ENCODE measurements around the gene ATXN1. TPM values are rescaled to one million over a fixed set of nuclear protein-coding genes. Genes with fewer than 3 reads are reported as not detected.

Gene ATXN1
- total and polyA plus RNA-seq, 2 of the 8 experiments (the other 6 are each of a cell fraction or from before 2014, with no cell fraction given): 1.6 to 4.0 TPM

DNA sequence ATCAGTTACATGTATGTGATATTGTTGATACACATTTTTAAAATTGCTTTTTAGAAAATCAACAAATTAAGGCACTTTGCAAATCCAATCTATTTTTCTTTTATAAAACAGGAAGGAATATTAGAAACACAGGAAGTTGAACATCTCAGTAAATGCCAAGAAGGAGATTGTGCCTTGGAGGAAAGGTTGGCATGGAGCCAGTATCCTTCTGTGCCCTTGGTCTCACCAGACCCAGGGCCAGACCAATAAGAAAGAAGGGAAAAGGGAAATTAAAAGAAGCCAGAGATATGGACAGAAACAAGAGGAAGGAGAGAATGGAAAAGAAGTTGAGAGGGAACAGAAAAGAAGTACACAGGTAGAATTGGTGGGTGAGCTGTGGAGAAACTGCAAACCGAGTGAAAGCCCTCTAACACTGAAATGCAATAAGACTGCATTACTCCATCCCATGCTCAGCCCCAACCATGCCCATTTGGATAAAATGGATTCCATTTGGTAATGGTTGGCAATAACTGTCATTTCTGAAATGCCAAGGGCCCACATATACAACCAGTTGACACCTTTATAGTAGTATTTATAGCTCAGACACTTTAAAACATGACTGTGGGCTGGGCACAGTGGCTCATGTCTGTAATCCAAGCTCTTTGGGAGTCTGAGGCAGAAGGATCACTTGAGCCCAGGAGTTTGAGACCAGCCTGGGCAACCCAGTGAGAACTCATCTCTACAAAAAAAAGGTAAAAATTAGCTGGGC is 389.1 kb downstream of the ATXN1 start:
- no peaks in the 10 kb centered on the region for H3K79me1 ChIP-seq (ENCODE audit: low read depth, low read length)

More for the DNA sequence above, 389.1 kb downstream of the ATXN1 start:
- Histone ChIP-seq H3K79me2 (ENCODE audit: control insufficient read depth in 1 of 2, insufficient read depth in 2 of 2, low read length in 2 of 2) (no peaks in the 10 kb centered on the region), H4K5ac (ENCODE audit: insufficient read length, low read depth, low read length) (no peak overlapping the region), H3K27me3 (replicated peaks in 1 of 4; ENCODE audit: control insufficient read depth in 3 of 4, extremely low read depth in 1 of 4, insufficient read depth in 3 of 4, low read length in 3 of 4) (no peaks in the 10 kb centered on the region), H3K27ac (ENCODE audit: low read depth, low read length) (no peak overlapping the region), H3K4ac (replicated peaks; ENCODE audit: insufficient read length, low read depth, low read length) (no peak overlapping the region), H4K8ac (ENCODE audit: extremely low read depth, insufficient read depth, low read length) (no peak overlapping the region), H3K9ac (replicated peaks in 1 of 4; ENCODE audit: extremely low read depth in 1 of 4, low read depth in 3 of 4, low read length in 3 of 4) (no peak overlapping the region), H2BK15ac (ENCODE audit: low read length) (no peak overlapping the region), H2BK12ac (ENCODE audit: low read depth, low read length) (no peak overlapping the region), H3K4me2 (ENCODE audit: insufficient read depth in 1 of 2, low read depth in 2 of 2, low read length in 2 of 2) (no peak overlapping the region), H3K14ac (ENCODE audit: insufficient read length) (no peak overlapping the region), H3K9me3 (ENCODE audit: insufficient read depth in 2 of 2, low read depth in 1 of 2, low read length in 1 of 2) (no peaks in the 10 kb centered on the region), H3K18ac (ENCODE audit: extremely low read depth, low read length) (no peak overlapping the region), H3K23me2 (ENCODE audit: low read depth, low read length) (no peaks in the 10 kb centered on the region), H3K4me3 (ENCODE audit: extremely low read depth in 1 of 4, insufficient read depth in 2 of 4, low read depth in 3 of 4, low read length in 4 of 4) (no peak overlapping the region), H3K56ac (replicated peaks; ENCODE audit: insufficient read length, low read depth, low read length) (no peak overlapping the region), H2BK5ac (ENCODE audit: low read depth, low read length) (no peak overlapping the region), H3K36me3 (ENCODE audit: control insufficient read depth in 2 of 4, insufficient read depth in 4 of 4, low read length in 3 of 4) (no peaks in the 10 kb centered on the region), H3K4me1 (replicated peaks in 1 of 4; ENCODE audit: control insufficient read depth in 3 of 4, insufficient read depth in 4 of 4, low read length in 3 of 4) (no peaks in the 10 kb centered on the region; a peak in 1 of 7 replicates), H4K91ac (replicated peaks; ENCODE audit: insufficient read length, low read length) (no peak overlapping the region), H2AK5ac (ENCODE audit: low read depth, low read length) (no peak overlapping the region), H2AFZ (ENCODE audit: low read length) (no peak overlapping the region), H2BK20ac (ENCODE audit: low read length) (no peak overlapping the region), H4K20me1 (replicated peaks in 1 of 2; ENCODE audit: control insufficient read depth in 1 of 2, insufficient read depth in 2 of 2, low read length in 2 of 2) (no peaks in the 10 kb centered on the region), H3K23ac (ENCODE audit: insufficient read length) (no peak overlapping the region), H2BK120ac (replicated peaks; ENCODE audit: low read depth, low read length) (no peak overlapping the region)
- DNase-seq (ENCODE audit: low read depth in 1 of 2, low spot score in 2 of 2) (no peak), FAIRE-seq (no peak)
- POLR2A ChIA-PET (ENCODE audit: partially characterized antibody): no interaction called here
- TF ChIP-seq EP300 (IDR thresholded peaks at IDR 0.05; ENCODE audit: borderline replicate concordance in 1 of 2, low read depth in 2 of 2, low read length in 2 of 2): no peak
- no peak for TF ChIP-seq SIRT6 (IDR thresholded peaks at IDR 0.05; ENCODE audit: low read length)
- no peak for TF ChIP-seq BCL11A (IDR thresholded peaks at IDR 0.05; ENCODE audit: low read depth in 2 of 2, low read length in 2 of 2)
- no peak for TF ChIP-seq CBX5 (IDR thresholded peaks at IDR 0.05; ENCODE audit: low read depth, low read length)
- no peak for TF ChIP-seq SIX5 (IDR thresholded peaks at IDR 0.05; ENCODE audit: low read depth, low read length)
- no peak for TF ChIP-seq RXRA (IDR thresholded peaks at IDR 0.05; ENCODE audit: insufficient read depth, low read depth, low read length)
- no peak for TF ChIP-seq EZH2 (IDR thresholded peaks at IDR 0.05; ENCODE audit: low read depth, low read length, severe bottlenecking)
- TF ChIP-seq, protein P1, sequence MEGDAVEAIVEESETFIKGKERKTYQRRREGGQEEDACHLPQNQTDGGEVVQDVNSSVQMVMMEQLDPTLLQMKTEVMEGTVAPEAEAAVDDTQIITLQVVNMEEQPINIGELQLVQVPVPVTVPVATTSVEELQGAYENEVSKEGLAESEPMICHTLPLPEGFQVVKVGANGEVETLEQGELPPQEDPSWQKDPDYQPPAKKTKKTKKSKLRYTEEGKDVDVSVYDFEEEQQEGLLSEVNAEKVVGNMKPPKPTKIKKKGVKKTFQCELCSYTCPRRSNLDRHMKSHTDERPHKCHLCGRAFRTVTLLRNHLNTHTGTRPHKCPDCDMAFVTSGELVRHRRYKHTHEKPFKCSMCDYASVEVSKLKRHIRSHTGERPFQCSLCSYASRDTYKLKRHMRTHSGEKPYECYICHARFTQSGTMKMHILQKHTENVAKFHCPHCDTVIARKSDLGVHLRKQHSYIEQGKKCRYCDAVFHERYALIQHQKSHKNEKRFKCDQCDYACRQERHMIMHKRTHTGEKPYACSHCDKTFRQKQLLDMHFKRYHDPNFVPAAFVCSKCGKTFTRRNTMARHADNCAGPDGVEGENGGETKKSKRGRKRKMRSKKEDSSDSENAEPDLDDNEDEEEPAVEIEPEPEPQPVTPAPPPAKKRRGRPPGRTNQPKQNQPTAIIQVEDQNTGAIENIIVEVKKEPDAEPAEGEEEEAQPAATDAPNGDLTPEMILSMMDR (IDR thresholded peaks at IDR 0.05; ENCODE audit: control extremely low read depth in 1 of 3, insufficient read depth in 1 of 3, low read depth in 1 of 3, low read length in 3 of 3): no peak
- CTCF ChIA-PET (ENCODE audit: partially characterized antibody): interaction anchor here (1.3 kb wide), 1 partner anchor 8 kb away, joined by 5 read pairs; no protein-coding TSS in a partner anchor
- WGBS, 2 experiments (ENCODE audit: extremely low coverage in 1 of 2, insufficient coverage in 1 of 2, insufficient read length in 1 of 2, insufficient replicate concordance in 2 of 2, low coverage in 1 of 2, low lambda C conversion rate in 2 of 2, missing lambda C conversion rate in 1 of 2): 82% methylated on average over 1 of the region's 1 CpG; no CpG with 5 or more reads in 1 of the 2 experiments
